Measurements from ENCODE around the gene ZMYND15.

Gene ZMYND15

DNA sequence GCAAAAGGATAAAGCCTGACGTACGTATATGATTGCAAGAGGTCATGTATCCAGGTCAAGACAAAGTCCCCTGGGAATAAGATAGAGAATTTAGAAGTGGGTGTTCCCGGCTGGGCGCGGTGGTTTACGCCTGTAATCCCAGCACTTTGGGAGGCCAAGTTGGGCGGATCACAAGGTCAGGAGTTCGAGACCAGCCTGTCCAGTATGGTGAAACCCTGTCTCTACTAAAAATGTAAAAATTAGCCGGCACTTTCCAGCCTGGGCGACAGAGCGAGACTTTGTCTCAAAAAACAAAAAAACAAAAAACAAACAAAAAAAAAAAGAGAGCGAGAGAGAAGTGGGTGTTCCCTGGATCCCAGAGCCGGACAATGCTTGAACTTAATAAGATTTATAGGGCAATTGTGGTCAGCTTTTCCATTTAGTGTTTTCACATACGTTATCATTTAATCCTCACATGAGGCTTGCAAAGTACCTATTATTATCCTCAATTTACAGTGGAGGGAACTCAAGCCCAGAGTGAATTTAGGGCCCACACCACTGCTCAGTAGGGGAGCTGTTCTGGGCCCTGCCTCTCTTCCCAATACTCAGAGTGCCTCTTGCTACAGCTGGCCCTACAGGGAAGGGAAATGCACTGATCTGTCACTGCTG, 48.6 kb downstream of the ZMYND15 start:
- DNase-seq, result no peak

GRCh38 chr17:4788807-4789700, 49.4 kb downstream of the ZMYND15 start, which contains the start of gene GLTPD2:
Gene GLTPD2 (plus strand): TSS chr17:4788964. CDS start chr17:4789012, 48 bp downstream.
- DNase-seq, result no peak

- no peak for DNase-seq
These were observed 50.0 kb downstream of the ZMYND15 start for GRCh38 chr17:4789701-4789950.

DNA sequence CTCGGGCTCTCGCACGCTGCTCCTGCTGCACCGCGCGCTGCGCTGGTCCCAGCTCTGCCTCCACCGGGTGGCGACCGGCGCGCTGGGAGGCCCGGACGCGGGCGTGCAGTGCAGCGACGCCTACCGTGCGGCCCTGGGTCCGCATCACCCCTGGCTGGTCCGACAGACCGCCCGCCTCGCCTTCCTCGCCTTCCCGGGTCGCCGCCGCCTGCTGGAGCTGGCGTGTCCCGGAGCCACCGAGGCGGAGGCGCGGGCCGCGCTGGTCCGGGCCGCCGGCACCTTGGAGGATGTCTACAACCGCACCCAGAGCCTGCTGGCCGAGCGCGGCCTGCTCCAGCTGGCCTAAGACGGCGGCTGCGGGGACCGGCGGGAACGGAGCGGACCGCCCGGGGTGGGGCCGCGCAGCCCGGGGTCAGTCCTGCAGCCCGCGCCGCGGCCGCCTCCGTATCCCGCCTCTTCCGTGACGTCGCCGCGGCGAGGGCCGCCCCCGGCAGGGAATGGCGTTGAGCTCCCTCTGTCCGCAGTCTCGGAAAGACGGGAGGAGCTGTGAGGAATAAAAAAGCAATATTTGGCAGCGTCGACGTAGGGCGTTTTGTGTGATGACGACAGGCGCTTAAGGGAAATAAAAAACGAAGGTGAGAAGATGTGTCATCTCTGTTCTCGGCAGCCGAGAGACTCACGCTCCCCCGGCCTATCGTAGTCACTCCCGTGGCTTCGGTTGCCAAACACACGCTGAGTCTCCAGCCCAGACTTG, 50.5 kb downstream of the ZMYND15 start:
- DNase-seq, result peak; percentile 92

DNA sequence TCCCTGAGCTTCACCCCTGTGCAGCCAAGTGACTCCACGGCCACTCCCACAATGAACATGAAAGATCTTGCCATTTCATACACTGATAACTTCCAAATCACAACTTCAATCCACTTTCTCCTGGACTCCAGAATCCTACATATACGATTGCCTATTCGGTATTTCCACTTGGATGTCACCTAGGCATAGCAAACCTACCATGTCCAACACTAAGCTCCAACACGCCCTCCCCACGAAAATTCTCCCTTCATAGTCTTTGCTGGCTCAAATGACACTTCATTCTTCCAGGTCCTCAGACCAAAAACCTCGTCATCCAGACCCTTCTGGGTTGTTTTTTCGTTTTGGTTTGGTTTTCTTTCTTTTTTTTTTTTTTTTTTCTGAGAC, 51.1 kb downstream of the ZMYND15 start:
- DNase-seq, result no peak

GRCh38 chr17:4795168-4795567, 55.5 kb downstream of the ZMYND15 start:
- no peak for DNase-seq
